Progenitor cell of endocrine pancreas (in vitro differentiated cells): Measurements from ENCODE around the gene LRIG1. TPM values are rescaled to one million over a fixed set of nuclear protein-coding genes. Genes with fewer than 3 reads are reported as not detected.

Experiments used
- DNase-seq: peaks from one replicate; pipeline ENCODE4 v3.0.0; 2021; ENCODE audit warnings: low spot score; ENCODE audit not compliant: unreplicated experiment
- H3K27ac Mint-ChIP-seq: 2 replicates; pipeline ENCODE4 v1.8.0; 2021; ENCODE audit warnings: mild to moderate bottlenecking, moderate library complexity, mixed read lengths
- H3K27me3 Mint-ChIP-seq: 2 replicates; pipeline ENCODE4 v1.8.0; 2021; ENCODE audit warnings: mixed read lengths
- H3K36me3 Mint-ChIP-seq: 2 replicates; pipeline ENCODE4 v1.8.0; 2022; ENCODE audit warnings: mixed read lengths; ENCODE audit not compliant: insufficient read depth
- H3K4me1 Mint-ChIP-seq: 2 replicates; pipeline ENCODE4 v1.8.0; 2021; ENCODE audit warnings: low read depth, mixed read lengths
- H3K4me3 Mint-ChIP-seq: 2 replicates; pipeline ENCODE4 v1.8.0; 2021; ENCODE audit warnings: low read depth, mild to moderate bottlenecking, moderate library complexity, mixed read lengths
- H3K9me3 Mint-ChIP-seq: 2 replicates; pipeline ENCODE4 v1.8.0; 2021; ENCODE audit warnings: low read depth, mixed read lengths
- total RNA-seq: library from RNA; stranded (reverse); gene quantifications from 2 replicates; pipeline ENCODE4 v1.2.1, GENCODE V29; 2021
- TF ChIP-seq, protein P1 (sequence below): fragments of 200-600 bp; sonication (generic); IDR thresholded peaks from one replicate; pipeline ENCODE4 v1.5.0; 2021; ENCODE audit warnings: antibody characterized with exemption, mild to moderate bottlenecking; ENCODE audit not compliant: unreplicated experiment

Gene LRIG1
- total RNA-seq, 1 donor from 2014 or later = 31.4 TPM

DNA sequence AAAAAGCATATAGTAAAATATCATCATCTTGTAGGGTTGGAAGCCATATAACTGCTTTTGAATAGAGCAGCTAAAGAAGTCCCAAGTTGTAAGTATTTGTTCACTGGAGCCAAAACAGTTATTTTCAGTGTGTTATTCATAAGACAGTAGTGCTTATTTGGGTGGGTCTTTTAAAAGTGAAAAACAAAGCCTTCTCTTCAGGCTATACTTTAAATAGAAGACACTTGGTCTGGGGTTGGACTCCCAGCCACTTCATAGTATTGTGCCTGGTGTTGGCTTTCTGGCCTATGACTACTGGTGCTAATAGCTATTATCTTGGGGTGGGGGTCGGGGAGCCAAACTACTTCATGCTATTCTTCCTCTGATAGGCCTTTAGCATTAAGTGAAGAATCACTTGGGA, 144.8 kb downstream of the LRIG1 start:
- H3K27me3 Mint-ChIP-seq = no peaks in the 10 kb centered on the region
- H3K27ac Mint-ChIP-seq = no peak overlapping the region
- DNase-seq = no peak
- H3K9me3 Mint-ChIP-seq = no peaks in the 10 kb centered on the region
- H3K4me3 Mint-ChIP-seq = no peak overlapping the region
- TF ChIP-seq, protein P1, sequence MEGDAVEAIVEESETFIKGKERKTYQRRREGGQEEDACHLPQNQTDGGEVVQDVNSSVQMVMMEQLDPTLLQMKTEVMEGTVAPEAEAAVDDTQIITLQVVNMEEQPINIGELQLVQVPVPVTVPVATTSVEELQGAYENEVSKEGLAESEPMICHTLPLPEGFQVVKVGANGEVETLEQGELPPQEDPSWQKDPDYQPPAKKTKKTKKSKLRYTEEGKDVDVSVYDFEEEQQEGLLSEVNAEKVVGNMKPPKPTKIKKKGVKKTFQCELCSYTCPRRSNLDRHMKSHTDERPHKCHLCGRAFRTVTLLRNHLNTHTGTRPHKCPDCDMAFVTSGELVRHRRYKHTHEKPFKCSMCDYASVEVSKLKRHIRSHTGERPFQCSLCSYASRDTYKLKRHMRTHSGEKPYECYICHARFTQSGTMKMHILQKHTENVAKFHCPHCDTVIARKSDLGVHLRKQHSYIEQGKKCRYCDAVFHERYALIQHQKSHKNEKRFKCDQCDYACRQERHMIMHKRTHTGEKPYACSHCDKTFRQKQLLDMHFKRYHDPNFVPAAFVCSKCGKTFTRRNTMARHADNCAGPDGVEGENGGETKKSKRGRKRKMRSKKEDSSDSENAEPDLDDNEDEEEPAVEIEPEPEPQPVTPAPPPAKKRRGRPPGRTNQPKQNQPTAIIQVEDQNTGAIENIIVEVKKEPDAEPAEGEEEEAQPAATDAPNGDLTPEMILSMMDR = no peak
- no peaks in the 10 kb centered on the region for H3K36me3 Mint-ChIP-seq
- peaks cover 5% of the 10 kb centered on the region for H3K4me1 Mint-ChIP-seq

DNA sequence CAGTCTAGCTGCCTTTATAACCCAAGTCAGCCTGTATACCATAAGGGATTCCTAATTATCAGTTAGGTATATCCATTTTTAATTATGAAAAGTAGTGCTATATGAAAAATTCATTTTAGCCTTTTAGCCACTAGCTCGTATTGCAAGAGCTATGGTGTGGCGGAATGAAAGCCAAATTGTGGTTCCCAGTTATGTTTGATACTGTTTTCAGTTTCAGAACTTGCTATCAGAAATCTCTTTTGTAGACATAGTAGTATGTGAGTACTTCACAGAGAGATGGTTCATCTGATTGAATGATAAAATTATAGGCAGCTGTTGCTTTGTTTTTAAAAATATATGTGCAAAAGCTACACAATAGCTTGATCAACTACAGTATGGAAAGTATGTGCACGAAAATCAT, 145.4 kb downstream of the LRIG1 start:
- Mint-ChIP-seq H3K27me3 (no peaks in the 10 kb centered on the region), H3K27ac (no peak overlapping the region), H3K4me1 (peaks cover 5% of the 10 kb centered on the region), H3K9me3 (no peaks in the 10 kb centered on the region), H3K4me3 (no peak overlapping the region), H3K36me3 (no peaks in the 10 kb centered on the region)
- no peak for DNase-seq
- TF ChIP-seq, protein P1 = no peak

DNA sequence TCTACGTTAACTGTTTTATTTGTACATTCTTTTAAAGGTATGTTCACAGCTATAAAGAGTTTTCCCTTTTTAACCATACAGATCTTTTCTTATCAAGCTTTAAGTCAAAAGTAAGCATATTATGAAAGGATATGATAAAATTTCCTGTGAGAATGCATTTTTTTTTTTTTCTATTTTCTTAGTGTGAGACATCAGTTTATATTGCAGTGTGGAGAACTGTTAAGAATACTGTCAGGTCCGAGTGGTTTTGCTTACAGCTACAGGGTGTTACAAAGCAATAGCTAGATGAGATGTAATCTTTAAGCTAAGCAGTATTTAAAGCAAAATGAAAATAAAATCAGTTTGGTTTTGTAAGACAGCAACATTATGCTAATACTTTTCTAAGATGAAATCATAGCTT, 146.8 kb downstream of the LRIG1 start:
- Mint-ChIP-seq H3K27ac (no peak overlapping the region), H3K4me1 (peaks cover 5% of the 10 kb centered on the region), H3K4me3 (no peak overlapping the region), H3K9me3 (no peaks in the 10 kb centered on the region), H3K27me3 (no peaks in the 10 kb centered on the region), H3K36me3 (no peaks in the 10 kb centered on the region)
- TF ChIP-seq, protein P1 = no peak
- DNase-seq = no peak

DNA sequence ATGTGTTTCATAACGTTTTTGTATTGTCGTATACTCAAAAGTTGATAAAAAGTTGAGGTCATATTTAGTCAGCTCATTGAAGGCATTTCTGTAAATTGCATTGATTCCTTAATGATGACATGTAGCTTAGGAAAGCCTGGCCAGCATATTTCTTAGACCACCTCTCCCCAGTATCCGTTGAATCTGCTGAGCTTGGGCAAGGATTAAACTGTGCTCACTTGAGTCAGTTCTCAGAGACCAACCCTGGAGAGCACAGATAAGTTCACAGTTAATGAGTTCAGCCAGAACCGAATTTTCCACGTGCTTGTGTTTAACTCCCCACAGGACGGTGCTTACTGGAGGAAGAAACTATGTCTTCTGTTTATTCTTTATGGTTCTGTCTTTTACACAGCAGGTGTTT, 147.3 kb downstream of the LRIG1 start:
- Mint-ChIP-seq H3K36me3 (no peaks in the 10 kb centered on the region), H3K9me3 (no peaks in the 10 kb centered on the region), H3K27me3 (no peaks in the 10 kb centered on the region), H3K4me1 (peaks cover 5% of the 10 kb centered on the region), H3K4me3 (no peak overlapping the region), H3K27ac (no peak overlapping the region)
- TF ChIP-seq, protein P1 = no peak
- no peak for DNase-seq

DNA sequence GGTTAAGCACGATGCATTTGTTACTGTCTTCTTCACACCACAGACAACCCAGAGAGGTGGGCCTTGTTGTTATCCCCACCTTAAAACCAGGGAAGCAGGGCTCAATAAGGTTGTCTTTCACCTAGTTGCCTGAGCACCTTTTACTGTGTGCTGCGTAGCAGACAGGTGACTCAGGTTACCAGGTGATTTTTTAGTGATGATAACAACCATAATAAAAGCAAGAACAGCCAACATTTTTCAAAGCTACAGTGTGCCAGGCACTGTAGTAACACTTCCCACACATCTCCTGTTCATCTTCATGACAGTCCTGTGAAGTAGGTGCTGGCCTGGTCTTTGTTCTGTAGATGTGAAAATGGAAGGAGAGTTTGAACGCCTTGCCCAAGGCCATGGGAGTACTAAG, 147.8 kb downstream of the LRIG1 start:
- no peak overlapping the region for H3K27ac Mint-ChIP-seq
- no peaks in the 10 kb centered on the region for H3K36me3 Mint-ChIP-seq
- TF ChIP-seq, protein P1 = no peak
- peaks cover under 1% of the 10 kb centered on the region for H3K9me3 Mint-ChIP-seq
- H3K27me3 Mint-ChIP-seq = no peaks in the 10 kb centered on the region
- no peak for DNase-seq
- H3K4me3 Mint-ChIP-seq = no peak overlapping the region
- peaks cover 5% of the 10 kb centered on the region for H3K4me1 Mint-ChIP-seq

DNA sequence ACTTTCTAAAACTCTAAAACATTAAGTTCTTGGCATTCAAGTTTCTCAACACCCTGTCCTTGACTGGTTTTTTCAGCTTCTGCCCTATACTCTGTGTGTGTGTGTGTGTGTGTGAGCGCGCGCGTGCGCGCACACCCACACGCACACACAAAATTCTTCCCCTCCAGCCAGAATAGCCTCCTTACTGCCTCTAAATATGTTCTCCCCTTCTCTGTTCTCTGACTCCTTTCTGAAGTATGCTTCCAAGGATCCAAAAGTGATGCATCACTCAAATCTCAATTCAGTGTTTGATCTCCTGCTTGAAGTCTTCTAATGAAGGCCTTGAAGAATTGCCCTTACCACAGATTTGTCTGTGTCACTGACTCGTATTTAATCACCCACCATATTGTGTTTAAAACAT, 150.2 kb downstream of the LRIG1 start:
- H3K4me1 Mint-ChIP-seq = peaks cover 5% of the 10 kb centered on the region
- H3K4me3 Mint-ChIP-seq = no peak overlapping the region
- H3K27me3 Mint-ChIP-seq = no peaks in the 10 kb centered on the region
- H3K9me3 Mint-ChIP-seq = peaks cover 10% of the 10 kb centered on the region
- no peak overlapping the region for H3K27ac Mint-ChIP-seq
- H3K36me3 Mint-ChIP-seq = peaks cover 8% of the 10 kb centered on the region
- TF ChIP-seq, protein P1 = no peak
- DNase-seq = no peak
